ENCODE measurements around the gene ANKDD1A.
A peak's percentile ranks its signal among the peaks of the same experiment; 100 is the strongest.

Gene ANKDD1A

GRCh38 chr15:64911311-64912186 is at the start of gene ANKDD1A:
Gene ANKDD1A, plus strand, starts transcription at chr15:64911902. Its CDS starts 29 bp downstream, at chr15:64911931.
- DNase-seq (ENCODE audit: low spot score) = peak; percentile 94

GRCh38 chr15:64861960-64862359 is 49.7 kb upstream of the ANKDD1A start:
- DNase-seq (ENCODE audit: low spot score) = no peak

GRCh38 chr15:64862408-64862807 is 49.3 kb upstream of the ANKDD1A start:
- no peak for DNase-seq (ENCODE audit: low spot score)

- no peak for DNase-seq (ENCODE audit: low spot score)
Observed at GRCh38 chr15:64864068-64864467, 47.6 kb upstream of the ANKDD1A start.

- no peak for DNase-seq (ENCODE audit: low spot score)
Observed at GRCh38 chr15:64865126-64865997, 46.3 kb upstream of the ANKDD1A start.

GRCh38 chr15:64865998-64866520 is 45.6 kb upstream of the ANKDD1A start:
- DNase-seq (ENCODE audit: low spot score) = peak; percentile 82

- DNase-seq (ENCODE audit: low spot score) = no peak
Observed at GRCh38 chr15:64869501-64869900, 42.2 kb upstream of the ANKDD1A start.

- DNase-seq (ENCODE audit: low spot score) = no peak
Observed at GRCh38 chr15:64870353-64870752, 41.3 kb upstream of the ANKDD1A start.

GRCh38 chr15:64875641-64876223 is 36.0 kb upstream of the ANKDD1A start:
- DNase-seq (ENCODE audit: low spot score) = no peak

- peak; percentile 70 for DNase-seq (ENCODE audit: low spot score)
Observed at GRCh38 chr15:64877435-64877834, 34.3 kb upstream of the ANKDD1A start.

- no peak for DNase-seq (ENCODE audit: low spot score)
Observed at GRCh38 chr15:64878705-64879104, 33.0 kb upstream of the ANKDD1A start.

GRCh38 chr15:64883100-64883581 is 28.6 kb upstream of the ANKDD1A start:
- no peak for DNase-seq (ENCODE audit: low spot score)

- DNase-seq (ENCODE audit: low spot score) = peak; percentile 88
Observed at GRCh38 chr15:64883997-64884511, 27.6 kb upstream of the ANKDD1A start.

GRCh38 chr15:64884679-64885078 is 27.0 kb upstream of the ANKDD1A start:
- no peak for DNase-seq (ENCODE audit: low spot score)

- no peak for DNase-seq (ENCODE audit: low spot score)
Observed at GRCh38 chr15:64888336-64888735, 23.4 kb upstream of the ANKDD1A start.

GRCh38 chr15:64891561-64891960 is 20.1 kb upstream of the ANKDD1A start:
- no peak for DNase-seq (ENCODE audit: low spot score)

GRCh38 chr15:64892847-64893403 is 18.8 kb upstream of the ANKDD1A start:
- DNase-seq (ENCODE audit: low spot score) = no peak

GRCh38 chr15:64893481-64894394 is 18.0 kb upstream of the ANKDD1A start:
- DNase-seq (ENCODE audit: low spot score) = peak; percentile 87

- no peak for DNase-seq (ENCODE audit: low spot score)
Observed at GRCh38 chr15:64894395-64895056, 17.2 kb upstream of the ANKDD1A start.
